ENCODE data around the gene TIMM50. TPM values are rescaled to one million over a fixed set of nuclear protein-coding genes. Genes with fewer than 3 reads are reported as not detected.

Gene TIMM50
- total and polyA plus RNA-seq, 12 donors = 67.3 to 160 (median 79.9) TPM

- TF ChIP-seq CTCF (IDR thresholded peaks at IDR 0.05) = no peak
- H3K9me3 ChIP-seq = no peaks in the 10 kb centered on the region
- no peak for DNase-seq
- 87 to 88% methylated on average over 8 of the region's 8 CpGs for WGBS, 2 donors
- no peak for ATAC-seq
- H3K4me1 ChIP-seq = peaks cover 0 to 3% (median 1%) of the 10 kb centered on the region in 9 donors
- H3K4me3 ChIP-seq = no peak overlapping the region
- peaks cover 4 to 27% (median 19%) of the 10 kb centered on the region in 7 donors for H3K27me3 ChIP-seq
- H3K36me3 ChIP-seq = peaks cover 0 to 9% (median 0%) of the 10 kb centered on the region in 9 donors
- H3K27ac ChIP-seq = no peak overlapping the region
- intact Hi-C loops (cut with DNase I) = no loop called here
Measured at GRCh38 chr19:39520541-39521484, 40.2 kb downstream of the TIMM50 start.

GRCh38 chr19:39524495-39524894 lies 43.9 kb downstream of the TIMM50 start:
- no peak for TF ChIP-seq CTCF (IDR thresholded peaks at IDR 0.05)
- 85 to 87% methylated on average over 8 of the region's 8 CpGs for WGBS, 2 donors

GRCh38 chr19:39525205-39525604 lies 44.6 kb downstream of the TIMM50 start:
- peaks cover 0 to 3% (median 0%) of the 10 kb centered on the region in 9 donors for H3K4me1 ChIP-seq
- no peak overlapping the region for H3K27ac ChIP-seq
- H3K4me3 ChIP-seq = no peak overlapping the region
- H3K36me3 ChIP-seq = peaks cover 0 to 9% (median 0%) of the 10 kb centered on the region in 9 donors
- no peak for ATAC-seq
- no peaks in the 10 kb centered on the region for H3K9me3 ChIP-seq
- H3K27me3 ChIP-seq = no peaks in the 10 kb centered on the region
- 96% methylated on average over 3 of the region's 3 CpGs for WGBS, 2 donors
- no peak for DNase-seq
- intact Hi-C loops (cut with DNase I) = no loop called here
- no peak for TF ChIP-seq CTCF (IDR thresholded peaks at IDR 0.05)

More at GRCh38 chr19:39524495-39524894, 43.9 kb downstream of the TIMM50 start:
- no peaks in the 10 kb centered on the region for H3K4me1 ChIP-seq
- no peaks in the 10 kb centered on the region for H3K27me3 ChIP-seq
- intact Hi-C loops (cut with DNase I) = no loop called here
- ATAC-seq = no peak
- H3K9me3 ChIP-seq = no peaks in the 10 kb centered on the region
- no peak overlapping the region for H3K27ac ChIP-seq
- no peak for DNase-seq
- no peak overlapping the region for H3K4me3 ChIP-seq
- peaks cover 0 to 9% (median 0%) of the 10 kb centered on the region in 9 donors for H3K36me3 ChIP-seq

GRCh38 chr19:39531834-39532232 lies 51.2 kb downstream of the TIMM50 start:
- Histone ChIP-seq H3K27me3 (no peaks in the 10 kb centered on the region), H3K9me3 (no peaks in the 10 kb centered on the region), H3K27ac (peak overlapping the region in 9 of 10 donors; percentile 78 to 93 (median 88)), H3K4me3 (peak overlapping the region; percentile 73 to 96 (median 88)), H3K36me3 (peaks cover 0 to 5% (median 0%) of the 10 kb centered on the region in 9 donors), H3K4me1 (peaks cover 2 to 27% (median 19%) of the 10 kb centered on the region in 9 donors)
- intact Hi-C loops (cut with DNase I) = loop anchor here (1.0 to 10.0 kb wide), 13 partner anchors 47 to 407 kb away; partner anchors contain the start of genes PAK4 (in 2 of the 10), SUPT5H (in 2 of the 10), TIMM50 (in 2 of the 10) and DYRK1B (in 1 of the 10)
- TF ChIP-seq CTCF (IDR thresholded peaks at IDR 0.05) = no peak
- 34% methylated on average over 14 of the region's 14 CpGs for WGBS, 2 donors
- no peak for ATAC-seq
- DNase-seq = no peak

Data from heart right ventricle (tissue), 16 donors.